NCI-H69 (cell line): ENCODE results near the gene FMO4.
"Not testable (repeated sequence)": the region's sequence is repeated elsewhere in the genome, so short reads cannot be mapped to it uniquely, and the experiment has no call there.

Experiments used
- DNase-seq: peaks from one replicate; lab custom pipeline; 2025; lab: John Stamatoyannopoulos, UW

Gene FMO4

GRCh38 chr1:171313835-171314320 lies at the start of gene FMO4:
FMO4 (plus strand) TSS chr1:171314183; CDS start chr1:171319826, 5,643 bp downstream.
- DNase-seq = peak; percentile 95

GRCh38 chr1:171265686-171266085 lies 48.3 kb upstream of the FMO4 start:
- no peak for DNase-seq

DNA sequence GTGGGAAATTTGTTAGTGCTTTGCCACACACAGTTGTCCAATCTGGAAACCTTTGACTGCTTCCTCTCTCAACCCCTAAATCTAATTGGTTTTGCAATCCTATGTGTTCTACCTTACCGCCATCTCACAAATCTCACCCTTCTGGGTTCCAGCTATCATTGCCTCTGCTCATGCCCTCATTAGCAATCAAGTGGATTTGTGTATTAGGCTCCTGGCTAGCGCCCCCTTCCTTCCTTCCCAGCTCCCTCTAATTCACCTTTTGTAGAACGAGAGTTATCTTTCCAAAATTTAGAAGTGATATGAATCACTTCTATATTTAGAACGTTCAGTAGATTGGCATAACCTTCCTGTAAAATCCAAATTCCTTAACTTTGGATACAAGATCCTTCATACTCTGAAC lies 47.1 kb upstream of the FMO4 start:
- DNase-seq = no peak

DNA sequence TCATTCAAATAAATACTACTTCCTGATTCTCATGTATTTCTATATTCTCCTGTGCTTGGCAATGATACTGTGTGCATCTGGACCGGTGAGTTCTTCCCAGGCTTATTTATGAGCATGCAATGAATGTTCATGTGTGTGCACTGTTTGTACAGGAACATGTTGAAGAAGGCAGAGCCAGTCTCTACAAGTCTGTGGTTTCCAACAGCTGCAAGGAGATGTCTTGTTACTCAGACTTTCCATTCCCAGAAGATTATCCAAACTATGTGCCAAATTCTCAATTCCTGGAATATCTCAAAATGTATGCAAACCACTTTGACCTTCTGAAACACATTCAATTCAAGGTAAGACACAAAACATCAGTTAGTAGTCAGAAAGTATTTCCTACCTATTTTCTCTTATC lies 46.6 kb upstream of the FMO4 start:
- no peak for DNase-seq

- no peak for DNase-seq
Measured at GRCh38 chr1:171270806-171271205, 43.2 kb upstream of the FMO4 start.

DNA sequence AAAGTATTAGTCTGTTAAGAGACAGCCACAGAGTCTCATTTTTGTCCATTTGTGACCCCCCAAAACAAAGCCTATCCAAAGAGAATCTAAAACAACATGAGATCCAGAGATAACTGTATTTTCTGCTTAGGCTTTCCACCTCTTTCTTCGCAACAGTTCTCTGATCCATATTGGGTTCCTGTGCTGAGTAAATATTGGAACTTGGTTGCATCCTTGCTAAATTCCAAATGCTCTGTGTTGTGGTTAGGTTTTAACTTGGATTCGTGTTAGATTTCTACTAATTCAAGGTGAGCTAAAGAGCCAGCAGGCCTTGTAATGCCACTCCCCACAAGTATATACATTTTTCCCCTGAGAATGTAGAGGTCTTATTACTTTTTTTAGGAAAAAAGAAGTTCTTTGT lies 36.4 kb upstream of the FMO4 start:
- DNase-seq = no peak

DNA sequence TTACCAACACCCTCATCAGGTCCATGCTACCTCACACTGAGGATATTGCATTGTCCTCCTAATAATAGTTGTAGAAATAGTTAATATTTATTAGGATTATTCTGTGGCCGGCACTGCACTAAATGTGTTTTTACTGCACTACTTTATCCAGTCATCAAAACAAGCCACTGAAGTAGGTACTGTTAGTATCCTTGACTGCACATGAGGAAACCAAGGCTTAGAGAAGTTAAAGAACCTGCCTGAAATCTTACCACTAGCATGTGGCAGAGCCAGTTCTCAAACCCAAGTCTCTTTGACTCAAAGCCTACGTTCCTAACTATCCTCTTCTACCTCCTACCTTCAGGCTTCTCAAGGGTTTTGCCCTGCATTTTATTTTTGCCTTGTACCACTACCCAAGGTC lies 34.7 kb upstream of the FMO4 start:
- no peak for DNase-seq

- DNase-seq = no peak
Measured at GRCh38 chr1:171279678-171280077, 34.3 kb upstream of the FMO4 start.

DNA sequence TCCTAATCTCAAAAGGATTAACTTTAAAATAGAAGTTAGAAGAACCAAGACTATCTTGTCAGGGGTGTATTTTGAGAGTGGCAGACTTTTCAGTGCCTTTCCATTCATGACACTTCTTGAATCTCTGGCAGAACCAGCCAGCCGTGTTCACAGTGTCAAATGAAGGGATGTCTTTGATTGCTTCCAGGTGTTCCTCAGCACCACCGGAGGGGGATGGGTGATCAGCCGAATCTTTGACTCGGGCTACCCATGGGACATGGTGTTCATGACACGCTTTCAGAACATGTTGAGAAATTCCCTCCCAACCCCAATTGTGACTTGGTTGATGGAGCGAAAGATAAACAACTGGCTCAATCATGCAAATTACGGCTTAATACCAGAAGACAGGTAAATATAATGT lies 33.4 kb upstream of the FMO4 start:
- DNase-seq = peak; percentile 46

GRCh38 chr1:171286032-171286705 lies 27.8 kb upstream of the FMO4 start:
- DNase-seq = no peak

DNA sequence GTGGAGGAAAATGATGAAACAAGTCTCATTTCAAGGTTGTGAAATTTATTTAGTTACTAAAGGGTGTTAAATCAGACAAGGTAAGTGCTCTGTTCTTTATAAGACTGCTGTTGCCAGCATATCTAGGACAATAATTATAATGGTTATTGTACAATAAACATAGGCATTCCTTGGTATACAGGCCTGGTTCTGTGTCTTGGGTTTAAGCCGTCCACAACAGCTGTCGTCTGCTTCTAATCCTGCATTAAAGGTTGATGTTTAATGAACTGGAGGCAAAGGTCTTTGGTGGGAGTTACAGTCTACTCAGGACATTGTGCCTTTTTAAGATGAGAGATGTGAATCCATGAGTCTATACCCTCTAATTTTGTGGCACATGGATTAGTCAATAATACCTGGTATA lies 23.4 kb upstream of the FMO4 start:
- DNase-seq = no peak

DNA sequence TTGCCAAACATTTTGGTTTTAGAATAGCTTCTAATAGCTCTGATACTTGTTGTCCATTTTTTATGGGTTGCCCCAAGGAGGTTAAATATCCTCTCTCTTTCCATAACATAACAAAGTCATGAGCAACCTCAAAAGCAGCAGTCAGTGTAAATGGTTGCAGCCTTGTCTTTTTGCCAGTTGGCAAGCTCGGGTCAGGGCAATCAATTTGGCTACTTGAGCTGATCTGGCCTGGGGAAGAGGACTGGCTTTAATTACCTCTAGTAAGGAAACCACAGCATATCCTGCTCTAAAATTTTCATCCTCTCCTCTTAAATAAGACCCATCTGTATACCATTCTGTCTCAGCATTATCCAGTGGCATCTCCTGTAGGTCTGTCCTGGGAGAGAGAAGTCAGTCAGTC lies 21.2 kb upstream of the FMO4 start:
- DNase-seq = no peak

GRCh38 chr1:171295383-171295782 lies 18.6 kb upstream of the FMO4 start:
- not testable (repeated sequence) for DNase-seq

GRCh38 chr1:171295821-171296220 lies 18.2 kb upstream of the FMO4 start:
- DNase-seq = no peak

DNA sequence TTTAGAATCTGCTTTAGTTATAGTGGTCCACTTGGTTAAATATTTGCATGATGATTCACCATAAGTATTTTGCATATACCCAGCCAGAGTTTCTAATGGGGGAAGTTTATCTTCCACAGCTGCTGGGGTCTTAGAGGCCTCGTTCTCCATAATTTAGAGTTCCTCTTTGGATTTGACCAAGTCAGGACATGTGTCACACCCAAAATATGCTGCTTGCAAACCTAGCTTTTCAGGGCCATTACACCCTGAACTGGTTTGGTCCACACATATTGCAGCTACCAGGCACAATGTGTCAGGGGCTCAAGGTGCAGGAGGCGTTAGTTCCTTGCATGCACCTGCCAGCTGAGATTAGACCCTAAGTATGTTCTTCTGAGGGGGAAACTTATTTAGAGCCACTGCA lies 17.1 kb upstream of the FMO4 start:
- DNase-seq = no peak

GRCh38 chr1:171298696-171299095 lies 15.3 kb upstream of the FMO4 start:
- DNase-seq = no peak

DNA sequence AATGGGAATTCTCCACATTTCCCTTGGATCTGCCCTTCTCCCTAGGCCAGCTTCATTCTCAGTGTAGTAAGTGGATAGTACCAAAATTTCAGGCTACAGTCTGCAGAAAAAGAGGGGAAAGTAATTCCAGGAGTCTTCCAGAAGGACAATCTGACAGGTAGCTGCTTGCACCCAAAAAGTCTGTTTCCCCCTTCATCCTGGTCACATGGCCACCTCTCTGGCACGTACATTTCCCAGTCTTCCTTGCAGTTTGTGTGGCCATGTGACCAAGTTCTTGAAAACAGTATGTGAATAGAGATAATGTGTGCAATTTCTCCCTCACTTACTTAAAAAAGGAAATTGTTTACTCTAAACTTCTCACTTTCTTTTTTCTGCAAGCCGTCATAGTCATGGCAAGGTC lies 14.6 kb upstream of the FMO4 start:
- DNase-seq = no peak

DNA sequence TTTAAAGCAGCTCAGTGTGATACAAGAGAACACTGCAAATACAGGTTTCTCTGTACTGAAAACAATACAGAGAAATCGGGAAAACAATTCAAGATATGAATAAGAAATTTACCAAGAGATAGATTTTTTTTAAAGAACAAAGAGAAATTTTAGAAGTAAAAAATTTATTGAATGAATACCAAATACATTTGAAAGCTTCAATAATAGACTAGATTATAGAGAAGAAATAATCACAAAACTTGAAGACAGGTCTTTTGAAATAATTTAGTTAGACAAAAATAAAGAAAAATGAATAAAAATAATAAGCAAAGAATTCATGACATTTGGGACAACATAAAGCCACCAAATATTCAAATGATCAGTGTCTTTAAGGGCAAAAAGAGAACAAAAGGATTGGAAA lies 13.6 kb upstream of the FMO4 start:
- no peak for DNase-seq

DNA sequence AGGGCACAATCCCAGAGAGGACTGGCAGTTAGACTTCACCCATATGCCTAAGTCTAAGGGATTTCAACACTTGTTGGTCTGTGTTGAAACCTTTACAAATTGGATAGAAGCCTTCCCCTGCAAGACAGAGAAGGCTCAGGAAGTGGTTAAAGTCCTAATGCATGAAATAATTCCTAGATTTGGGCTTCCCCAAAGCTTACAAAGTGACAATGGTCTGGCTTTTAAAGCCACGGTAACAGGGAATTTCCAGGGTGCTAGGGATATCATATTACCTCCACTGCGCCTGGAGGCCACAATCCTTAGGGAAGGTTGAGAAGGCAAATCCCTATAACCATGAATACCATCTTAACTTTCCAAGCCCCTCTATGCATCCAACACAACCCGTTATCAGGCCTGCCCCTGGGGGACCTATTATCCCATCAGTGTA lies 3.3 kb upstream of the FMO4 start:
- DNase-seq = no peak

GRCh38 chr1:171311771-171312558 lies 2.0 kb upstream of the FMO4 start:
- DNase-seq = no peak

GRCh38 chr1:171313319-171313834 lies 606 bp upstream of the FMO4 start:
- no peak for DNase-seq

DNA sequence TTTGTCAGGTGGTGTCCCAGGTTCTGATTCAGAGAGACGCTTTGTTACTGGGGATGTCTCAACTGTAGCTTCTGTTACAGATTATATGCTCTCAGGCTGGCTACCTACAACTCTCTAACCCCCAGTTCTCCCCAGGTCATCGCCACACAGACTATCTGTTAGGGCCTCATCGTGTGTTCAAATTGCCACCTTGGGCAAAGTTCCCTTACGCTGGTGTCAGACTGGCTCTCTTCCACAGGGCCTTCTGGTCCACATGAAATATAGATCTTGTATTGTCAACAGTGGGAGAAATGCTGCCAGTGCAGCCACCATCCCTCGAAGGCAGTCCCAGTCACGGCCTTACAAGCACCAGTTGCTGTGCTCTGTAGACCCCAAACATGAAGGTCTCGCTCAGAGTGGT lies 15.3 kb downstream of the FMO4 start:
- DNase-seq = no peak

DNA sequence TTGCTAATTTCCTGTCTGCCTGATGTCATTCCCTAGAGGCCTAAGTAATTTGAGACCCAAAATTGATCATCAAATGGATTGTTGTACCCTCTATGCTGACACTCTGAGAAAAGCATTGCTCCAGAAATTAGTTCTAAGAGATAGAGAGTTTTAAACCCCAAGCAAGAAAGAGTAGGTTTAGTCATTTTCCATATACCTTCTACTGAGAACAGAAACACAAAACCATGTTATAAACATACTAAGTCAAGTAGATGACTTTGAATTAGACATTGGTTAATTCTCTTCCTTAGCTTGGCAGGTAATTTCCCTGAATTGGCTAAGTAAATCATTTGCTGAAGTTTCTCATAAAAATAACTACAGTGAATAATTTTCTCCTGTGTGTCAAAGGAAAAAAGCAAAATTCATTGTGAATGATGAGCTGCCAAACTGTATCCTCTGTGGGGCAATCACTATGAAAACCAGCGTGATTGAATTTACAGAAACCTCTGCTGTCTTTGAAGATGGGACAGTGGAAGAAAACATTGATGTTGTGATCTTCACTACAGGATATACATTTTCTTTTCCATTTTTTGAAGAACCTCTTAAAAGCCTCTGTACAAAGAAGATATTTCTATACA lies 20.1 kb downstream of the FMO4 start:
- DNase-seq = no peak
